HG03460 (cell line): ENCODE results near the gene PLPP2.
"Not testable (repeated sequence)": the region's sequence is repeated elsewhere in the genome, so short reads cannot be mapped to it uniquely, and the experiment has no call there.

Source experiments
- ATAC-seq: cut with Tn5 transposase; IDR thresholded peaks from one replicate; pipeline ENCODE4 v1.9.1; 2021; ENCODE audit not compliant: unreplicated experiment

PLPP2 gene

GRCh38 chr19:275000-275399 lies 16.2 kb downstream of the PLPP2 start:
- ATAC-seq = no peak

GRCh38 chr19:273393-273792 lies 17.8 kb downstream of the PLPP2 start:
- ATAC-seq = no peak

DNA sequence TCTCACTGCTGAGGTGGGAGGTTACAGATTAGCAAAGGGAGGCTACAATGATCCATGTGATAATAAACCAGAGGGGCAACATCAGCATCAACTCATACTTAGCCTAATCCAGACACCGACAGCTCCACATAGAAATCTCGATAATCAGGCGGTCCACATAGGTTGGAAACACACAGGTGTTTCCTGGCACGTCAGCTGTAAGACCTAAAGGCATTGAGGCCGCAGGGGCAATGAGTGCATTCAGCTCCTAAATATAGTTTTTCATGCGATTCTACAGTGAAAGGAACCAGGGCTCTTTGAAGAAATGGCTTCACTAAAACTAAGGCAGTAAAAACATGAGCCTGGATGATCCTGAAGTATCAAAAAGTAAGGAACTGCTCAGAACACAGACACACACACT lies 19.3 kb downstream of the PLPP2 start:
- ATAC-seq = no peak

GRCh38 chr19:270766-271318 lies 20.4 kb downstream of the PLPP2 start:
- ATAC-seq = not testable (repeated sequence)

GRCh38 chr19:269241-269640 lies 22.0 kb downstream of the PLPP2 start:
- no peak for ATAC-seq

GRCh38 chr19:262125-262524 lies 29.1 kb downstream of the PLPP2 start:
- ATAC-seq = no peak

GRCh38 chr19:256804-257203 lies 34.4 kb downstream of the PLPP2 start:
- ATAC-seq = not testable (repeated sequence)

DNA sequence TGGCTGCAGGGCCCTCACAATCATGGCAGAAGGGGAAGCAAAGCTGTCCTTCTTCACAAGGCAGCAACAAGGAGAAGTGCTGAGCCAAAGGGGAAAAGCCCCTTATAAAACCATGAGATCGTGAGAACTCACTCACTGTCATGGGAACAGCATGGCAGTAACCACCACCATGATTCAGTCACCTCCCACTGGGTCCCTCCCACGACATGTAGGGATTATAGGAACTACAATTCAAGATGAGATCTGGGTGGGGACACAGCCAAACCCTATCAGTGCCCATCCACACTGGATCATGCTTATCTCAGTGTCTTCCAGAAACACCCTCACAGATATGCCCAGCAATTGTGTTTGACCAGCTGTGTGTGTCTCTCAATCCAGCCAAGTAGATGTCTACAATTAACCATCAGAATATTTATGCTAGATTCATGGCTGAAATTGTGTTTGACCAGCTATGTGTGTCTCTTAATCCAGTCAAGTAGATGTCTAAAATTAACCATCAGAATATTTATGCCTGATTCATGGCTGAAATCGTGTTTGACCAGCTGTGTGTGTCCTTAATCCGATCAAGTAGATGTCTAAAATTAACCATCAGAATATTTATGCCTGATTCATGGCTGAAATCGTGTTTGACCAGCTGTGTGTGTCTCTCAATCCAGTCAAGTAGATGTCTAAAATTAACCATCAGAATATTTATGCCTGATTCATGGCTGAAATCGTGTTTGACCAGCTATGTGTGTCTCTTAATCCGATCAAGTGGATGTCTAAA lies 38.6 kb downstream of the PLPP2 start:
- not testable (repeated sequence) for ATAC-seq

- ATAC-seq = no peak
Observed at GRCh38 chr19:246551-246950, 44.7 kb downstream of the PLPP2 start.

- not testable (repeated sequence) for ATAC-seq
Observed at GRCh38 chr19:245900-246299, 45.3 kb downstream of the PLPP2 start.

GRCh38 chr19:245457-245856 lies 45.7 kb downstream of the PLPP2 start:
- ATAC-seq = no peak
